HCT116 (cell line): ENCODE measurements around the gene LCN2. TPM values are rescaled to one million over a fixed set of nuclear protein-coding genes. Genes with fewer than 3 reads are reported as not detected.

Experiments
- ATAC-seq: fragments of 200-7000 bp; cut with Tn5 transposase; 2 replicates; pipeline ENCODE4 v1.9.1; 2020; ENCODE audit warnings: mild to moderate bottlenecking, moderate library complexity
- Bru-seq: library from RNA; stranded (reverse); fragments of 400-500 nt; gene quantifications from one replicate; lab custom pipeline; 2021; lab: Mats Ljungman, UMichigan
- BruChase-seq, 2 experiments: library from RNA; stranded (reverse); fragments of 400-500 nt; gene quantifications; one replicate each; lab custom pipeline; 2021; lab: Mats Ljungman, UMichigan
- BruUV-seq: library from RNA; stranded (reverse); fragments of 400-500 nt; replicated peaks from 2 replicates; lab custom pipeline; 2021; lab: Mats Ljungman, UMichigan
- CTCF ChIA-PET: fragments of 300-600 bp; sonication (Branson Sonifier 250); formaldehyde crosslinking; loops from one replicate; lab custom pipeline; 2021; ENCODE audit warnings: antibody characterized with exemption; lab: Charles Lee
- POLR2A ChIA-PET: fragments of 300-600, 350-600 bp; sonication (Branson Sonifier 250); formaldehyde crosslinking; loops from one replicate; lab custom pipeline; 2021; ENCODE audit warnings: antibody characterized with exemption; lab: Charles Lee
- RAD21 ChIA-PET, 2 experiments: fragments of 300-600 bp; sonication (Branson Sonifier 250); formaldehyde crosslinking; loops; one replicate each; lab custom pipeline; 2023; ENCODE audit warnings: low total read pairs in 2 of 2; ENCODE audit not compliant: uncharacterized antibody in 2 of 2, unreplicated experiment in 2 of 2, low non-redundant PET in 1 of 2; lab: Charles Lee
- DNase-seq: peaks from one replicate; pipeline ENCODE4 v3.0.0-alpha.2; 2010; ENCODE audit warnings: low read depth, low spot score
- H2AFZ ChIP-seq: fragments of 200-600 bp; shearing (Covaris generic), sonication (generic); 2 replicates; pipeline ENCODE4 v1.6.1; 2017; ENCODE audit warnings: low read depth, mixed run types, mixed read lengths, antibody characterized with exemption, low read length; ENCODE audit not compliant: poor library complexity, severe bottlenecking
- H3K27ac ChIP-seq: 2 replicates; pipeline ENCODE4 v1.5.1; 2012; ENCODE audit warnings: low read depth, low read length
- H3K27me3 ChIP-seq: fragments of 200-600 bp; sonication (generic); 2 replicates; pipeline ENCODE4 v1.6.1; 2016; ENCODE audit warnings: mixed run types, low read length, mixed read lengths; ENCODE audit not compliant: insufficient read depth
- H3K36me3 ChIP-seq, 2 experiments: fragments of 200-500 bp in 1 of 2; fragments of 200-600 bp in 1 of 2; sonication (Bioruptor generic) in 1 of 2; sonication (generic) in 1 of 2; 2 replicates each; pipeline versions ENCODE4 v1.5.1 to v1.6.1; 2014 to 2016; ENCODE audit warnings: low read length in 2 of 2, inconsistent platforms in 1 of 2, mixed read lengths in 1 of 2, mixed run types in 1 of 2; ENCODE audit not compliant: insufficient read depth in 2 of 2, control insufficient read depth in 1 of 2
- H3K4me1 ChIP-seq, 2 experiments: fragments of 200-600 bp in 1 of 2; sonication (generic) in 1 of 2; 2 replicates each; pipeline versions ENCODE4 v1.5.1 to v1.6.1; 2012 to 2017; ENCODE audit warnings: low read length in 2 of 2, inconsistent platforms in 1 of 2, mild to moderate bottlenecking in 1 of 2, mixed read lengths in 1 of 2, mixed run types in 1 of 2, moderate library complexity in 1 of 2; ENCODE audit not compliant: insufficient read depth in 2 of 2, control insufficient read depth in 1 of 2
- H3K4me2 ChIP-seq: fragments of 200-600 bp; sonication (generic); 2 replicates; pipeline ENCODE4 v1.6.1; 2017; ENCODE audit warnings: mixed run types, low read length, mixed read lengths
- H3K4me3 ChIP-seq, 2 experiments: fragments of 200-600 bp in 1 of 2; sonication (generic) in 1 of 2; replicated peaks in 1 of 2; 2 replicates each; pipeline ENCODE4 v1.5.1; 2011 to 2016; ENCODE audit warnings: low read length in 2 of 2, control low read depth in 1 of 2, low read depth in 1 of 2, mild to moderate bottlenecking in 1 of 2, mixed read lengths in 1 of 2, mixed run types in 1 of 2
- H3K79me2 ChIP-seq: fragments of 200-600 bp; sonication (generic); 2 replicates; pipeline ENCODE4 v1.6.1; 2017; ENCODE audit warnings: mild to moderate bottlenecking, mixed run types, low read length, moderate library complexity, mixed read lengths; ENCODE audit not compliant: insufficient read depth
- H3K9ac ChIP-seq: fragments of 200-600 bp; sonication (generic); 2 replicates; pipeline ENCODE4 v1.6.1; 2016; ENCODE audit warnings: low read length, mixed read lengths
- H3K9me2 ChIP-seq: fragments of 200-600 bp; sonication (generic), shearing (Covaris generic); 2 replicates; pipeline ENCODE4 v1.6.1; 2017; ENCODE audit warnings: mixed run types, mild to moderate bottlenecking, moderate library complexity; ENCODE audit not compliant: insufficient read depth
- H3K9me3 ChIP-seq, 2 experiments: fragments of 200-500 bp in 1 of 2; fragments of 200-600 bp in 1 of 2; sonication (Bioruptor generic) in 1 of 2; sonication (generic) in 1 of 2; 2 replicates each; pipeline ENCODE4 v1.6.1; 2014 to 2017; ENCODE audit warnings: low read length in 2 of 2, mixed read lengths in 2 of 2, inconsistent platforms in 1 of 2, low read depth in 1 of 2, mild to moderate bottlenecking in 1 of 2, mixed run types in 1 of 2, moderate library complexity in 1 of 2; ENCODE audit not compliant: control insufficient read depth in 1 of 2, insufficient read depth in 1 of 2
- H4K20me1 ChIP-seq: fragments of 200-600 bp; sonication (generic), shearing (Covaris generic); 2 replicates; pipeline ENCODE4 v1.6.1; 2017; ENCODE audit warnings: mixed run types, mild to moderate bottlenecking, moderate library complexity; ENCODE audit not compliant: insufficient read depth
- CBX3 ChIP-seq: IDR thresholded peaks from 2 replicates; pipeline ENCODE4 v1.6.1; 2012; ENCODE audit warnings: low read depth
- EGR1 ChIP-seq: IDR thresholded peaks from 2 replicates; pipeline ENCODE4 v1.6.1; 2012; ENCODE audit warnings: low read depth
- ELF1 ChIP-seq: IDR thresholded peaks from 2 replicates; pipeline ENCODE4 v1.6.1; 2012; ENCODE audit warnings: low read depth, borderline replicate concordance
- EZH2 ChIP-seq: fragments of 200-600 bp; sonication (generic); IDR thresholded peaks from 2 replicates; pipeline ENCODE4 v1.6.1; 2017; ENCODE audit warnings: antibody characterized with exemption, mixed run types
- EZH2phosphoT487 ChIP-seq: fragments of 200-600 bp; IDR thresholded peaks from 2 replicates; pipeline ENCODE4 v1.6.1; 2018; ENCODE audit warnings: antibody characterized with exemption, borderline replicate concordance
- MAX ChIP-seq: IDR thresholded peaks from 2 replicates; pipeline ENCODE4 v1.6.1; 2012
- POLR2AphosphoS5 ChIP-seq: IDR thresholded peaks from 2 replicates; pipeline ENCODE4 v1.6.1; 2011; ENCODE audit warnings: mild to moderate bottlenecking, low read depth, low read length, moderate library complexity
- SRF ChIP-seq: IDR thresholded peaks from 2 replicates; pipeline ENCODE4 v1.6.1; 2012; ENCODE audit warnings: low read depth
- ZBTB33 ChIP-seq: IDR thresholded peaks from 2 replicates; pipeline ENCODE4 v1.6.1; 2011; ENCODE audit warnings: mild to moderate bottlenecking, low read length, moderate library complexity; ENCODE audit not compliant: insufficient replicate concordance; ENCODE audit errors: extremely low read depth
- intact Hi-C: fragments of 100-400 bp; cut with micrococcal nuclease; formaldehyde crosslinking; loops from 2 replicates; pipeline ENCODE4 v1.10.0; 2022
- long read RNA-seq: library from polyadenylated mRNA; unstranded; transcript quantifications from one replicate; pipeline ENCODE4 v2.0.0, GENCODE V29; 2021; ENCODE audit not compliant: unreplicated experiment
- polyA plus RNA-seq: library from polyadenylated mRNA; unstranded; fragments of >200 nt; gene quantifications from 2 replicates; pipeline ENCODE4 v1.2.1, GENCODE V29; 2012; ENCODE audit warnings: missing spikeins
- total RNA-seq: library from RNA; stranded (reverse); gene quantifications from one replicate; pipeline ENCODE4 v1.2.1, GENCODE V29; 2021; ENCODE audit not compliant: unreplicated experiment

The LCN2 gene
- total RNA-seq (9.2 TPM), Bru-seq, nascent RNA (percentile 64 among the genes with signal in this experiment), BruChase-seq, experiment 1, labeled RNA remaining after a 6-hour chase (percentile 90 among the genes with signal in this experiment), BruChase-seq, experiment 2, labeled RNA remaining after a 2-hour chase (percentile 42 among the genes with signal in this experiment)
- polyA plus RNA-seq = 99.1 and 318 TPM in 2 replicates
- long read RNA-seq, partial matches to known transcripts = 0 of 3 reads
- long read RNA-seq, other reads (novel, unspliced or antisense) = 0 of 3 reads

GRCh38 chr9:128149001-128149701 lies at the start of gene LCN2:
LCN2 (plus strand) TSS chr9:128149453; CDS start chr9:128149526, 73 bp downstream.
- DNase-seq (peak; percentile 48), ATAC-seq (no peak)
- Histone ChIP-seq H3K9me3 (no peaks in the 10 kb centered on the region), H3K36me3 (no peaks in the 10 kb centered on the region), H3K9ac (peak within 1 kb of the TSS; percentile 25), H3K27me3 (no peaks in the 10 kb centered on the region), H3K79me2 (no peaks in the 10 kb centered on the region), H2AFZ (no peak within 1 kb of the TSS), H3K27ac (peak within 1 kb of the TSS; percentile 33; the same call in 1 of the 2 replicates), H3K4me1 (peaks cover 10 to 29% of the 10 kb centered on the region in 2 experiments), H3K4me3 (peak within 1 kb of the TSS in 1 of 2 experiments; percentile 3; a peak in 2 of 4 replicates), H4K20me1 (no peaks in the 10 kb centered on the region), H3K4me2 (peak within 1 kb of the TSS; percentile 49), H3K9me2 (no peaks in the 10 kb centered on the region)
- TF ChIP-seq ELF1 = no peak
- no peak for TF ChIP-seq EZH2
- TF ChIP-seq POLR2AphosphoS5 = peak; percentile 88
- no TSS peak for BruUV-seq
- ChIA-PET POLR2A (no interaction called here), CTCF (no interaction called here), RAD21 (no interaction called here)
- intact Hi-C loops = no loop called here

- TF ChIP-seq MAX (no peak), SRF (no peak), EZH2phosphoT487 (no peak), ZBTB33 (no peak), CBX3 (no peak), EGR1 (no peak), EZH2 (no peak)
- DNase-seq (no peak), ATAC-seq (no peak)
- H3K9me3 ChIP-seq = no peaks in the 10 kb centered on the region
- ChIA-PET POLR2A (no interaction called here), CTCF (no interaction called here), RAD21 (no interaction called here)
- H4K20me1 ChIP-seq = no peaks in the 10 kb centered on the region; the same call in 1 of the 2 replicates
- H3K4me3 ChIP-seq = no peak overlapping the region
- H3K27me3 ChIP-seq = no peaks in the 10 kb centered on the region
- peaks cover 62% of the 10 kb centered on the region for H3K79me2 ChIP-seq
- H3K9ac ChIP-seq = 0 out of 2 replicates have a peak overlapping the region, but pooled peaks have one; percentile 78
- H3K27ac ChIP-seq = no peak overlapping the region
- intact Hi-C loops = no loop called here
- no peaks in the 10 kb centered on the region for H3K9me2 ChIP-seq
- no peak overlapping the region for H3K4me2 ChIP-seq
- H3K4me1 ChIP-seq = peaks cover 18 to 38% of the 10 kb centered on the region in 2 experiments
- BruUV-seq = no TSS peak
- H2AFZ ChIP-seq = no peak overlapping the region
- H3K36me3 ChIP-seq = peaks cover 11 to 16% of the 10 kb centered on the region in 2 experiments; a peak in 3 of 4 replicates
Observed at GRCh38 chr9:128099932-128100491, 49.2 kb upstream of the LCN2 start.
